GM15510 (cell line): Measurements from ENCODE around the gene BEGAIN.

Experiments used
- POLR2A ChIP-seq: IDR thresholded peaks from 3 replicates; pipeline ENCODE4 v1.6.1; 2011; ENCODE audit warnings: borderline replicate concordance; ENCODE audit not compliant: insufficient read length; ENCODE audit errors: extremely low read depth

Gene BEGAIN

DNA sequence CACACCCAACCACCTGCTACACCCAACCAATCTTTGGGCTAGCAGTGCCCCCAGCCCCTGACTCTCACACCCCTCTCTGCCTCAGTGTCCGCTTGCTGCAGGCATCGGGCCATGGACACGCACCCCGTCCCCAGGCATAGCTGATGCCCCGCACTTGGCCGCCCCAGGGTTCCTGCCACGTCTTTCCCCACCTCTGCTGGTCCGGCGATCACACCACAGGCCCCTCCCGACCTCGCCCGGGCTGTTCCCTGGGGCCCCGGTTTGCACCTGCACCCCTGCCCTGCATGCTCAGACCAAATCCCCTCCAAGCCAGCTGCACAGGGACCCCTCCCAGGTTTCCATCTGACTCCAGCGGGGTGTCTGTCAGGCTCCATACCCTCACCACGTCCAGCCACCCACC, 38.3 kb downstream of the BEGAIN start:
- TF ChIP-seq POLR2A: no peak

GRCh38 chr14:100548295-100548655, 38.9 kb downstream of the BEGAIN start:
- TF ChIP-seq POLR2A: no peak

DNA sequence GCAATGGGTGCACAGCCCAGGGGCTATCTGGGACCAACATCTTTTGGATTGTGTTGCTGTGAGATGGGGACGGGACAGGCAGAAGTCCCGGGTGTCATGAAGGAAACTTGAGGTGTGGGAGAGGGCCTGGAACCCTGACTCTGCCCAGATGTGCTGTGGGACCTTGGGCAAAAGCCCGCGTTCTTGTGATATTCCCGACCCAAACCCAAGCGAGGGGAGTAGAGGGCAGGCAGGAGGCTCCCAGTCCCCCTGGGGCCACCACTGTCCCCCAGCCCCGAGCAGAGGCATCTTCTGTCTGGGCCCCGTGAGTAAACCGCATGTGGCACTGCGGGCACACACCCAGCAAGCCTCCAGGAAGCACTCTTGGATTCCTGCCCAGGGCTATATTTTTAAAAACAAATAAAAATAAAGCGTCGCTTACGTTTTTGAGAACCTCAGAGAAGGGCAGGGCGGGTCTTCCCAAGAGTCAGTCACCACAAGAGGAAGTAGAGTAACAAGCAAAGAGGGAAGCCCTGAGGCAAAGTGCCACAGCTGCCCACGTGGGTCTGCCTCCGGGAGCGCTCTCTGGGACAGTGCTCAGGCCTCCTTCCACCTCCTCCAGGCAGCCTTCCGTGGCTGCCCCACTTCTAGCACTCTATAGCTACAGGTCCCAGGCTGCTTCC, 39.5 kb downstream of the BEGAIN start:
- no peak for TF ChIP-seq POLR2A

GRCh38 chr14:100546051-100546443, 41.2 kb downstream of the BEGAIN start:
- TF ChIP-seq POLR2A: no peak

DNA sequence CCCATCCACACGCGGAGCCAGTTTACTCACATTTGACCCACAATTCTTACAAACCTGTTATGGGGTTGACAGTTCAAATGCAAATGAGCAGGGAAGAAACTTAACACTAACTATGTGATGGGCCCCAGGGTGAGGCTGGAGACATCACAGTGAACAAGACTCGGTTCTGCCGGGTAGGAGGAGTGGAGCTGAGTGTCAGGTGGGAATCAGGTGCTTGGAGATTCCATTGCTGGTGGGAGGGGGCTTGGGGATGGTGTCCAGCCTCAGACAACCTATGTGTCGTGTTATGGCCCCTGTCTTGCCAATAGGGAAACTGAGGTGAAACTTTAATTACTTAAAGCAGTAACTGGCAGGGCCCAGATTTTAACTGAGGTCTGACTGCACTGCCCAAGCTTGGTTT, 41.9 kb downstream of the BEGAIN start:
- no peak for TF ChIP-seq POLR2A

DNA sequence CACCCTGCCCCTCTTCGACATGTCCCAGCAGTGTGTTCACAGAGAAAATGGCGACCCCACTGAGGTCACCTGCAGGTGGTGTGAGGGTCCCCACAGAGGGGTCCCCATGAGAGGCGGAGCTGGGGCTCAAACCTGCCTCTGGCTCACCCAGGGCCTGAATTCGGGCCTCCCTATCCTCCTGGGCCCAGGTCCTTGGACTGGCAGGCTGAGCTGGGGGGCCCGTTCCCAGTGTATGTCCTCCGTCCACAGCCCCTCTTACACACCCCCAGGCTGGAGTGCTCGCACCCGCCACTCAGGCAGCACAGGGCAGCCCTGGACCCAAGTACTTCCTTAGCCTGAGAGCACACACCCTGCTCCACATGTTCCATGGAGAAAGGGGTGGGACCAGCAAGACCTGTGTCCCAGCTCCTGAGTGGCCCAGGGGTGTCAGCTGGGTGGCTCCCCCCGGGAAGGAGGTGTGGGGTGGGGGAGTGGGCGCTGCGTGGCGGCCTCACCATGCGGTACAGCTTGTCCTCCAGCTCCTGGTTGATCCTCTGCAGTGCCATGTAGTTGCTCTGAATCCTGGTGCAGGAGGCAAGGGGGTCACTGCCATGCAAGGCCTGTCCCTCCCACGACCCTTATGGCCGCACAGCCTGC, 42.6 kb downstream of the BEGAIN start:
- TF ChIP-seq POLR2A: no peak

- no peak for TF ChIP-seq POLR2A
Observed at GRCh38 chr14:100543471-100544455, 43.5 kb downstream of the BEGAIN start.

DNA sequence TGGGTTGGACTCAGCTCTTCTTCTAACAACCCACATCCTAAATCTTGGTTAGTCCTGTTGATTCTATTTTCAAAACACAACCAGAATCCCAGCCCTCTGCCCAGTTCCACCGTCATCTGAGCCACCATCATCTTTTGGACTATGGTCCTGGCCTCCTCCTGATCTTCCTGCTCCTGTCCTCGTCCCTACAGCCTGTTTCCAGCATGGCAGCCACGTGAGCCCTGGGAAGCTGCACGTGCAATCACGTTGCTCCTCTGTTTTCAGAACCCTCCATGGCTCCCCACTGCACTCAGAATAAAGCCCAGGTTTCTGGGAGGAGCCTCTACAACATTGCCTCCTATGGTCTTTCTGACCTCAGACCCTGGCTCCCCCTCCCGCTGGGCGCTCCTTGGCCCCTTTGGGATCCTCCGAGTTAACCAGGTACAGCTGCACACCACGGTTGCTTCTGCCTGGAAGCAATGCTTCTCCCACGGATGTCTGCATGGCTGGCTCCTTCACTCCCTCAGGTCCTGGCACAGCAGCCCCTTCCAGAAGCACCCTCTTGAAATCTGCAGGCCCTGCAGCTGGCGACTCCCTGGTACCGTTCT, 44.5 kb downstream of the BEGAIN start:
- no peak for TF ChIP-seq POLR2A

DNA sequence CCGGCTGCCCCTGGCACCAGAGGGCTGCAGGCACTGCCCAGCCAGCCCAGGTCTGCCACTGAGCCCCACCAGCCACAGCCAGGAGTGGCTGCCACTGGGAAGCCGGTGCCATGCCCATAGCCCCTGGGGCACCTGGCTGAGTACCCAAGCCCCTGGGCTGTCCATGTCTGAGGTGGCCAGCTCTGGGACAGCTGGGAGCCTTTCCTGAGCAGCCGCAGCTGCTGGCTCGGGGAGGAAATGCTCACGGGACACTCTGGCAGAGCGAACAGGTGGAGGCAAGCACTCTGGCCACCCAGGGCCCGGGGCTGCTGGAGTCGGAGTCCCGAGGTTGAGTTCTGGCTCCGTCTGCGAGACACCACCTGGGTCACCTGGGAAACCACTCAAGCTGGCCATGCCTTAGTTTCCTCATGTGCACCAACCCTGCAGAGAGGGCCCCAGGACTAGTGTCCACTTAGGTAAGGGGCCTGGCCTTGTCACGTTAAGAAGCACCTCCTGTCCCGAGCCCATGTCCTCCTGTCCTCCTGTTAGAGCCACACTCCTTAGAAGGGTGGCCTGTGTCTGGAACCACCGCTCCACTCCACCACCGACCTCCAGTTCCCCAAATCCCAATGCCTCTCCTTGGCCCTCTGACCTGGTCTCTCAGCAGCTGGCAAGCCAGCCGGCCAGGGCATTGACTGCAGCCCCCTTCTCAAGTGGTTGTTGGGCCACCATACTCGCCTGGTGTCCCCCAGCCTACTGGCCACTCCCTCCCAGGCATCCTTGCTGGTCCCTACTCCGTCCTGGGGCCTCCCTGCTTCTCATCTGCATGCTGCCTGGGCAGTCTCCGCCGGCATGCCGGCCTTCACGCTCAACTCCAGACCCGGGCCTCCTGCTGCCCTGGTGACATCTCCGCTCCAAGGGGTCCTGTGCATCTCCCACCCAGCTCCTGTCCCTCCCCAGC, 45.3 kb downstream of the BEGAIN start:
- no peak for TF ChIP-seq POLR2A

GRCh38 chr14:100540926-100541620, 46.1 kb downstream of the BEGAIN start:
- no peak for TF ChIP-seq POLR2A

GRCh38 chr14:100540141-100540925, 46.9 kb downstream of the BEGAIN start:
- TF ChIP-seq POLR2A: no peak

GRCh38 chr14:100539766-100540140, 47.5 kb downstream of the BEGAIN start:
- no peak for TF ChIP-seq POLR2A
